Nephron progenitor cell (in vitro differentiated cells): Measurements from ENCODE around the gene INSYN1.
"Not testable (repeated sequence)": the region's sequence is repeated elsewhere in the genome, so short reads cannot be mapped to it uniquely, and the experiment has no call there.

Experiments
- DNase-seq: peaks from one replicate; pipeline ENCODE4 v3.0.0; 2021
- H3K27ac Mint-ChIP-seq: 2 replicates; pipeline ENCODE4 v1.8.0; 2021; ENCODE audit warnings: mild to moderate bottlenecking, moderate library complexity, mixed read lengths
- H3K27me3 Mint-ChIP-seq: 2 replicates; pipeline ENCODE4 v1.8.0; 2021; ENCODE audit warnings: mild to moderate bottlenecking, low read depth, mixed read lengths; ENCODE audit not compliant: poor library complexity
- H3K36me3 Mint-ChIP-seq: 2 replicates; pipeline ENCODE4 v1.8.0; 2021; ENCODE audit warnings: low read depth, mixed read lengths
- H3K4me1 Mint-ChIP-seq: 2 replicates; pipeline ENCODE4 v1.8.0; 2021; ENCODE audit warnings: mixed read lengths
- H3K4me3 Mint-ChIP-seq: 2 replicates; pipeline ENCODE4 v1.8.0; 2021; ENCODE audit warnings: mild to moderate bottlenecking, moderate library complexity, mixed read lengths
- H3K9me3 Mint-ChIP-seq: 2 replicates; pipeline ENCODE4 v1.8.0; 2021; ENCODE audit warnings: mild to moderate bottlenecking, moderate library complexity, mixed read lengths
- CTCF ChIP-seq: fragments of 200-600 bp; sonication (generic); IDR thresholded peaks from 2 replicates; pipeline ENCODE4 v1.5.0; 2021; ENCODE audit warnings: antibody characterized with exemption

INSYN1 gene

GRCh38 chr15:73796331-73796831, 43.2 kb upstream of the INSYN1 start:
- no peaks in the 10 kb centered on the region for H3K36me3 Mint-ChIP-seq
- no peak overlapping the region for H3K27ac Mint-ChIP-seq
- DNase-seq: no peak
- H3K27me3 Mint-ChIP-seq: peaks cover 11% of the 10 kb centered on the region
- H3K4me3 Mint-ChIP-seq: no peak overlapping the region
- H3K4me1 Mint-ChIP-seq: peaks cover 27% of the 10 kb centered on the region
- no peaks in the 10 kb centered on the region for H3K9me3 Mint-ChIP-seq
- no peak for TF ChIP-seq CTCF

GRCh38 chr15:73794443-73795133, 41.4 kb upstream of the INSYN1 start:
- H3K27ac Mint-ChIP-seq: no peak overlapping the region
- no peak for TF ChIP-seq CTCF
- H3K27me3 Mint-ChIP-seq: peaks cover 18% of the 10 kb centered on the region
- H3K4me3 Mint-ChIP-seq: no peak overlapping the region
- H3K9me3 Mint-ChIP-seq: no peaks in the 10 kb centered on the region
- DNase-seq: no peak
- H3K36me3 Mint-ChIP-seq: no peaks in the 10 kb centered on the region
- peaks cover 15% of the 10 kb centered on the region for H3K4me1 Mint-ChIP-seq

GRCh38 chr15:73792899-73793541, 39.9 kb upstream of the INSYN1 start:
- H3K27me3 Mint-ChIP-seq: peaks cover 28% of the 10 kb centered on the region
- not testable (repeated sequence) for DNase-seq, H3K4me1 Mint-ChIP-seq, H3K27ac Mint-ChIP-seq, H3K9me3 Mint-ChIP-seq, H3K36me3 Mint-ChIP-seq, H3K4me3 Mint-ChIP-seq

- Mint-ChIP-seq H3K27ac (no peak overlapping the region), H3K27me3 (peaks cover 28% of the 10 kb centered on the region), H3K4me1 (peaks cover 6% of the 10 kb centered on the region)
These were observed 39.3 kb upstream of the INSYN1 start for GRCh38 chr15:73792415-73792814.

GRCh38 chr15:73789521-73790240, 36.5 kb upstream of the INSYN1 start:
- H3K4me1 Mint-ChIP-seq: no peaks in the 10 kb centered on the region
- H3K9me3 Mint-ChIP-seq: no peaks in the 10 kb centered on the region
- no peak for TF ChIP-seq CTCF
- H3K4me3 Mint-ChIP-seq: no peak overlapping the region
- peaks cover 36% of the 10 kb centered on the region for H3K27me3 Mint-ChIP-seq
- no peak for DNase-seq
- H3K27ac Mint-ChIP-seq: no peak overlapping the region
- no peaks in the 10 kb centered on the region for H3K36me3 Mint-ChIP-seq

More at GRCh38 chr15:73792415-73792814, 39.3 kb upstream of the INSYN1 start:
- Mint-ChIP-seq H3K9me3 (no peaks in the 10 kb centered on the region), H3K36me3 (no peaks in the 10 kb centered on the region), H3K4me3 (no peak overlapping the region)
- DNase-seq: no peak
- TF ChIP-seq CTCF: no peak

GRCh38 chr15:73787621-73788020, 34.5 kb upstream of the INSYN1 start:
- Mint-ChIP-seq H3K36me3 (no peaks in the 10 kb centered on the region), H3K9me3 (no peaks in the 10 kb centered on the region), H3K27me3 (peaks cover 31% of the 10 kb centered on the region), H3K4me1 (no peaks in the 10 kb centered on the region), H3K27ac (no peak overlapping the region), H3K4me3 (no peak overlapping the region)
- TF ChIP-seq CTCF: no peak
- DNase-seq: no peak
